GM12891 (cell line): ENCODE measurements around the gene PMPCA.

Experiments
- DNase-seq: peaks from one replicate; pipeline ENCODE4 v3.0.0; 2011; ENCODE audit warnings: low spot score; ENCODE audit not compliant: insufficient read length
- FAIRE-seq: peaks from 2 replicates; lab custom pipeline; 2011; peaks lifted over from hg19 to GRCh38; lab: Jason Lieb, UNC
- PAX5 ChIP-seq: IDR thresholded peaks from 2 replicates; pipeline ENCODE4 v1.6.1; 2011; ENCODE audit warnings: low read length, moderate library complexity, mild to moderate bottlenecking; ENCODE audit not compliant: insufficient read depth, severe bottlenecking
- POLR2A ChIP-seq: IDR thresholded peaks from 2 replicates; pipeline ENCODE4 v1.6.1; 2011; ENCODE audit warnings: low read depth, low read length, control low read depth
- POLR2AphosphoS5 ChIP-seq: IDR thresholded peaks from 2 replicates; pipeline ENCODE4 v1.6.1; 2011; ENCODE audit warnings: low read depth, low read length, control low read depth
- POU2F2 ChIP-seq: IDR thresholded peaks from 2 replicates; pipeline ENCODE4 v1.6.1; 2011; ENCODE audit warnings: low read depth, mild to moderate bottlenecking, control low read depth, low read length, moderate library complexity
- SPI1 ChIP-seq: IDR thresholded peaks from 2 replicates; pipeline ENCODE4 v1.6.1; 2011; ENCODE audit warnings: low read depth, low read length, control low read depth
- TAF1 ChIP-seq: IDR thresholded peaks from 2 replicates; pipeline ENCODE4 v1.6.1; 2011; ENCODE audit warnings: low read depth, low read length, control low read depth

Gene PMPCA

DNA sequence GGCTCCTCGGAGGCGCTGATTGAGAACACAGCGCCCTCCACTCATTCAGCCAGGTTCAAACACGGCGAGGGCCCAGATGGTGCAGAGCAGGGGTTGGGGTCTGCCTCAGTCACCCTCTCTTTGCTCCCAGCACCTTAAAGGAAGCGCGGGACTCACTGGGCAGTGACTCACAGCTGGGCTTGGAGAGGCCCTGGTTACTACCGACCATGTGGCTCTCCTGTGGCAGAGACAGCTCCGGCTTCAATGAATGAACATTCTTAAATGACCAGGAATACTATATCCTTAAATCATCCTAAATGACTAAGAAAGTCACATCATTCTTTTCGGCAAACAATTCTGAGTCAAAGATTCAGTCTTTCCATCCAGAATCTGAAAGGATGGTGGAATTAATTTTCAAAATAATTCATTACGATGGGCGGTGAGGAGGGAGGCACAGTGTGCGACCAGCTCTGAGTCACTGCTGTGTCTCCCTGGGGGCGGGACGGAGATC lies 30.8 kb downstream of the PMPCA start:
- TF ChIP-seq POLR2A (0 out of 2 replicates have a peak, but pooled peaks have one; percentile 25), SPI1 (no peak)
- DNase-seq (no peak), FAIRE-seq (no peak)

DNA sequence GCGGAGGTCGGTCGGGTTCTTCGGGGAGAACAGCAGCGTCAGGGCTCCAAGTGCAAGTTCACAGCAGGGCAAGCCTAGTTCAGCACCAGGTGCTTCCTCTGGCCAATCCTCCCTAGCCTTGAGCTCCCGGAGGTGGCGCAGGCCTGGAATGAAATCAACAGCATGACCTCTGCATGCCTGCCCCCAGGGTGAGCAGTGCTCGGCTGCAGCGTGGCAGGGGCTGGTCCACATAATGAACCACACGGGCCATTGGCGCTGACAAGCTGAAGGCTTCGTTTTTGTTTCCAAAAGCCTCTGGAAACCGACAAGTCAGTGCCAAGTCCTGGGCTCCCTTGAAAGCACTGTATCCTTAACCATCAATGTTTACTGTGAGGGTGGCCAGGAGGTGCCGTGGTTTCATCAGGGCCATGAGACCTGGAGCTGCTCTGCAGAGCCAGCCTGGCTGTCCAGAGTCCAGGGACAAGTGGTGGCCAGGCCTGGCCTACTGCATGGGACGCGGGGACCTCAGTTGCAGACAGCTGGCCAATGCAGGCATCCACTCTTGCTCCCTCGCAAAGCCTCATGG lies 31.3 kb downstream of the PMPCA start:
- DNase-seq: no peak
- no peak for TF ChIP-seq POU2F2
- TF ChIP-seq POLR2AphosphoS5: no peak
- TF ChIP-seq SPI1: no peak
- TF ChIP-seq POLR2A: no peak
- TF ChIP-seq TAF1: no peak
- TF ChIP-seq PAX5: no peak
- no peak for FAIRE-seq

DNA sequence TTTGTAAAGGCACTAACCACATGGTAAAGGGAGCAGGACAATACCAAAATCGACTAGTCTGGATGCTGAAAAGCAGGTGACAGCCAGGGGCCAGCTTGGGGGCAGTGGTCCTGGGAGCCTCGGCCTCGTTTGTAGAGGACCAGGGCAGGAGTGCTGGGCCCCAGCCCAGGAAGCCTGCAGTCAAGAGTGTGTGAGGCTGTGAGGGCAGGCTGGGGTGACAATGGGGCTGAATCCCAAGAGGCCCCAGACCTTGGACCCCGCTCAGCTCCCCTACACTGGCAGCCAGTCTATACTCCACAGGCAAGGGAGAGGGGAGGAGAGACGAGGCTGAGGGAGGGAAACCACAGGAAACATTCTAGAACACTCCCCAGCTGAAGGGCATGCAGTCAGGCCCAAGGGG lies 31.8 kb downstream of the PMPCA start:
- no peak for TF ChIP-seq TAF1
- TF ChIP-seq SPI1: no peak
- TF ChIP-seq PAX5: no peak
- no peak for TF ChIP-seq POLR2AphosphoS5
- TF ChIP-seq POLR2A: no peak
- no peak for TF ChIP-seq POU2F2
- FAIRE-seq (no peak), DNase-seq (no peak)

DNA sequence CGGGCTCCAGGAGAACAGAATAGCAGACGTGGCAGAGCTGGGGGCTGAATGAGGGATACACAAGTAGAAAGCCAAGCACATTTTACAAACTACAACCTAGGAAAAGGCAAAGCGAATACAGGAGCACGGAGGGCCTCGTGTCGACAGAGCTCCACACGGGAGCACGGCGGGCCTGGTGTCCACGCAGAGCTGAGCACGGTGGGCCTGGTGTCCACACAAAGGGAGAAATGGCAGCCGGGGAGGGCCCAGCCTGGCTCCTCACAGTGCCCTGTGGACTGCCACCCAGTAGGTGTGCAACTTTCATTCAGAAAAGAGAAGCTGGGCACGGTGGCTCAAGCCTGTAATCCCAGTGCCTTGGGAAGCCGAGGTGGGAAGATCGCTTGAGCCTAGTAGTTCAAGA lies 32.6 kb downstream of the PMPCA start:
- no peak for DNase-seq
- FAIRE-seq: no peak
- TF ChIP-seq TAF1 (no peak), PAX5 (no peak), POU2F2 (no peak), SPI1 (no peak), POLR2AphosphoS5 (no peak), POLR2A (no peak)

DNA sequence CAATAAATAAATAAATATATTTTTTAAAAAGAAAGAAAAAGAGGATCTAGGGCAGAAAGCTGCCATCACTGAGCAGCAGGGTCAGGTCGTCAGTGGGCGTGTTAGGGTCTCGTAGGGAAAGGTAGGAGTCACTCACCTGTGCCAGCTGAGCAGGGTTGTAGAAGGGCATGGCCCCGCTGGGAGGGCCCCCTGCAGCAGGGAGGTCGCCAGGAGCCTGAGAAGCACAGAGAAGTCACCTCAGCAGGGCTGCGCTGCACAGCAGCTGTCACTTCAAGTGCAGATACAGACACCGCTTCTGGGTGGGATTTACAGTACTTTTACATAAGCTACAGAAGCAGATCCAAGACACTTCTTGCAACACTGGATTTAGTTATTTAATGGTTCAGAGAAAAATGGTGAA lies 33.2 kb downstream of the PMPCA start:
- DNase-seq: no peak
- no peak for FAIRE-seq
- TF ChIP-seq PAX5: no peak
- no peak for TF ChIP-seq POLR2AphosphoS5
- TF ChIP-seq TAF1: no peak
- no peak for TF ChIP-seq SPI1
- TF ChIP-seq POLR2A: no peak
- no peak for TF ChIP-seq POU2F2

DNA sequence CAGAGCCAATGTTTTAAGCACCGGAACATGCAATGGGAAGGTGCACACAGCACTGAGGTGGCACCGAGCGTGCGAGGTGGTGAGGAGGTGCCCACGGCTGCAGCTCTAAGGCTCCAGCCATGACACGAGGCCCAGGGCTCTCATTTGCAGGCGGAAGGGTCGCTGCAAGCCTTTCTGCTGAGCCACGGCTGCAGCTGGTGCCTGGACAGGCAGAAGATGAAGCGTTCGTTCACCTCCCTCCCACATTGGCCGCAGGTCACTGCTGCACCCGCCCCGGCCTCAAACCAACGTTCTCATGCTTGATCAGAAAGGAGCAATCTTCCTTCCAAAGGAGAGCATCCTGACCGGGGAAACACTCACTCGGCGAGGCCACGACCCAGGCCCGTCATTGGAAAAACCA lies 33.6 kb downstream of the PMPCA start:
- FAIRE-seq (no peak), DNase-seq (no peak)
- no peak for TF ChIP-seq SPI1
- TF ChIP-seq POLR2A: no peak
- TF ChIP-seq PAX5: no peak
- no peak for TF ChIP-seq TAF1

DNA sequence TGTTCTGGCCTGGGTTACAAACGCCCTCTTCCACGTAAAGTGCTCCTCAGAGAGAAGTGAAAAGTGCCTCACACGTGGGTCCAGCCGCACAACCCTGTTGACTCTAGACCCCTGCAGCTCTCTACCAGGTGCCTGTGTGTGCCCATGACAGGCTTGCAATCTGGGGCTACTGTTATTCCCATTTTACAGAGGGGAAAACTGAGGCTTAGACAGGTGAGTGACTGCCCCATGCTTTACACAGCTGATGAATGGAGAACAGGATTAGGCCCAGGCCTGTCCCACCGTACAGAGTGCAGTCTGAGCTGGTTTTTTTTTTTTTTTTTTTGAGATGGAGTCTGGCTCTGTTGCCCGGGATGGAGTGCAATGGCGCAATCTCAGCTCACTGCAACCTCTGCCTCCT lies 35.3 kb downstream of the PMPCA start:
- no peak for TF ChIP-seq TAF1
- no peak for DNase-seq
- no peak for FAIRE-seq

DNA sequence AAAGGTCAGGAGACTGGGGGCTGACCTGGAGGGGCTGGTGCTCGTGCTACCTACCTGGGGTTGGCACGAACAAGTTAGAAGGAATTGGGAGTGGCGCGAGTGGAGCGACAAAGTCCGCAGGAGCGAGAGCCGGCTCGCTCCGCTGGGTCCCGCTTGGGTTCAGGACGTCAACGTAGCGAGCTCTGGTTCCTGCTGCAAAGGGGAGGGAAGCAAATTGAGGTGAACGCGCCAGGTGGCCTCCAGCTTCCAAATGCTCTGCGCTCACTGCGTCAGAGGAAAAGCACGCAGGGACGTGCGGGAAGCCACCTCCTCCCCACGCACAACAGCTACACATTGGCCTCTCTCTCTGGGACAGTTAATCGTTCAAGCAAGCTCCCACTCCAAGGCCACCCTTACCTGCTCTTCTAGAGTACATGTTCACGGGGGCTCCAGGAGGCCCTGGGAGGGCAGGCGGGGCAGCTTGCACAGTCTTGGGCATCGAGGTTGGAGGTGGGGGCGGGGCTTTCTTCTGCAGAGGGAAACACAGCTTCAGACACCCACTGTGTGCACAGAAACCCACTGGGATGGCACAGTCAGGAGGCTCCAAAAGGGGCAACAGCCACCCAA lies 36.8 kb downstream of the PMPCA start:
- TF ChIP-seq PAX5: no peak
- no peak for TF ChIP-seq POLR2AphosphoS5
- TF ChIP-seq SPI1: no peak
- TF ChIP-seq POU2F2: no peak
- no peak for TF ChIP-seq TAF1
- no peak for TF ChIP-seq POLR2A
- FAIRE-seq (no peak), DNase-seq (no peak)

DNA sequence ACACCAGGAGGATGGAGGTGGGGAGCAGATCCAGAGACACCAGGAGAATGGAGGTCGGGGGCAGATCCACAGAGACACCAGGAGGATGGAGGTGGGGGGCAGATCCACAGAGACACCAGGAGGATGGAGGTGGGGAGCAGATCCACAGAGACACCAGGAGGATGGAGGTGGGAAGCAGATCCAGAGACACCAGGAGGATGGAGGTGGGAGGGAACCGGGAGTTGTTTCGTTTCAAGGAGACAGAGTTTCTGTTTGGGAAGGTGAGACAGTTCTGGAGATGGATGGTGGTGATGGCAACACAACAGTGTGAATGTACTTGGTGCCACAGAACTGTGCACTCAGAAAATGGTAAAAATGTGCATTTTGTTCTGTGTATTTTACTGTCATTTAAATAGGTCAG lies 38.2 kb downstream of the PMPCA start:
- no peak for TF ChIP-seq POLR2A
- TF ChIP-seq PAX5: no peak
- no peak for TF ChIP-seq POU2F2
- no peak for TF ChIP-seq POLR2AphosphoS5
- no peak for TF ChIP-seq SPI1
- TF ChIP-seq TAF1: no peak
- FAIRE-seq (peak; percentile 13), DNase-seq (no peak)

DNA sequence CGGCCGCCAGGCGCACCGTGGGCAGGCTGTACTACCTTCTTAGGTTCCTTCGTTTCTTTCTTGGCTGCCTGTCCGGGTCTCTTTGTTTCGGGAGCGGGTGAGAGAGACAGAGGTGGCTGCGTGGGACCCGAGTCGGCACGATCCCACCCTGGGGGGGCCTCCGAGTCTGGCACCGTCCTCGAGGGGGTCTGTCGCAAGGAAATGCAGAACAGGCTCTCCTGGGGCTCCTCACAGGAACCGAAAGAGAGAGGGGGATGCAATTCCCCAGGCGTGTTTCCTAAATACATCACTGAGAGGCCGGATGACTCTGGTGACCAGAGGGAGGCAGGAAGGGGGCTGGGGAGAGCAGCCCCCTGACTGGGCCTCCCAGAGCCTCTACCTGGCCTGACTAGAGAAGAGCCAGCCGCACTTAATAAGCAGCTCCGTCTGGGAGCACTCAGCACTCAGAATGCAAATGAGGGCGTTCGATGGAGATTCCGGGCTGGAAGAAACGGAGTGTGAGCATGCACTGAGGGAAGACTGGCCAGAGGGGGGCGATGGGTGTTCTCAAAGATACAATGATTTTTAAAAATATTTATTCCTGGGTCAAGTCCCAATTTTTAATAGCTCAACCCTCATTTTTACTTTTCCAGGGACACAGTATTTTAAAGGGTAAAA lies 40.9 kb downstream of the PMPCA start:
- DNase-seq: no peak
- TF ChIP-seq PAX5: no peak
- no peak for TF ChIP-seq SPI1
- no peak for TF ChIP-seq TAF1
- TF ChIP-seq POLR2AphosphoS5: no peak
- no peak for TF ChIP-seq POU2F2
- no peak for TF ChIP-seq POLR2A
- no peak for FAIRE-seq
